SKM-1 (cell line): Measurements from ENCODE around the gene DPH5.
"Not testable (repeated sequence)": the region's sequence is repeated elsewhere in the genome, so short reads cannot be mapped to it uniquely, and the experiment has no call there.

Source experiments
- DNase-seq: peaks from one replicate; lab custom pipeline; 2025; ENCODE audit not compliant: unreplicated experiment; lab: John Stamatoyannopoulos, UW

The DPH5 gene

GRCh38 chr1:100989306-100990077 lies 36.1 kb downstream of the DPH5 start:
- no peak for DNase-seq

GRCh38 chr1:100988121-100988520 lies 37.5 kb downstream of the DPH5 start:
- DNase-seq: no peak

- DNase-seq: no peak
Measured at GRCh38 chr1:100982793-100983192, 42.8 kb downstream of the DPH5 start.

GRCh38 chr1:100979631-100980030 lies 46.0 kb downstream of the DPH5 start:
- DNase-seq: no peak

- no peak for DNase-seq
Measured at GRCh38 chr1:100976936-100977335, 48.6 kb downstream of the DPH5 start.

- no peak for DNase-seq
Measured at GRCh38 chr1:100972185-100972584, 53.4 kb downstream of the DPH5 start.

GRCh38 chr1:100971021-100971420 lies 54.6 kb downstream of the DPH5 start:
- DNase-seq: no peak

- DNase-seq: no peak
Measured at GRCh38 chr1:100969327-100969726, 56.3 kb downstream of the DPH5 start.

- DNase-seq: no peak
Measured at GRCh38 chr1:100968621-100969020, 57.0 kb downstream of the DPH5 start.

- DNase-seq: no peak
Measured at GRCh38 chr1:100960098-100960497, 65.5 kb downstream of the DPH5 start.

GRCh38 chr1:100959502-100960060 lies 66.0 kb downstream of the DPH5 start:
- DNase-seq: no peak

GRCh38 chr1:100955322-100955721 lies 70.3 kb downstream of the DPH5 start:
- no peak for DNase-seq

- DNase-seq: no peak
Measured at GRCh38 chr1:100953960-100954730, 71.4 kb downstream of the DPH5 start.

- not testable (repeated sequence) for DNase-seq
Measured at GRCh38 chr1:100952970-100953369, 72.6 kb downstream of the DPH5 start.

- no peak for DNase-seq
Measured at GRCh38 chr1:100952104-100952745, 73.4 kb downstream of the DPH5 start.

GRCh38 chr1:100950781-100951180 lies 74.8 kb downstream of the DPH5 start:
- DNase-seq: no peak

- DNase-seq: no peak
Measured at GRCh38 chr1:100950337-100950736, 75.2 kb downstream of the DPH5 start.

GRCh38 chr1:100949515-100950158 lies 75.9 kb downstream of the DPH5 start:
- not testable (repeated sequence) for DNase-seq

- DNase-seq: not testable (repeated sequence)
Measured at GRCh38 chr1:100948721-100949405, 76.7 kb downstream of the DPH5 start.

GRCh38 chr1:100947816-100948215 lies 77.8 kb downstream of the DPH5 start:
- not testable (repeated sequence) for DNase-seq
